OCI-LY3 (cell line): ENCODE measurements around the gene P2RX4.
A peak's percentile ranks its signal among the peaks of the same experiment; 100 is the strongest.

ENCODE experiments used
- H2AFZ ChIP-seq: fragments of 200-600, 300-600 bp; shearing (Covaris generic); 2 replicates; pipeline ENCODE4 v1.6.0; 2014; ENCODE audit warnings: antibody characterized with exemption, low read depth, low read length
- H3K27ac ChIP-seq: fragments of 200-600, 300-600 bp; sonication (generic); 2 replicates; pipeline ENCODE4 v1.5.1; 2014; ENCODE audit warnings: mild to moderate bottlenecking, low read length, moderate library complexity, mixed read lengths
- H3K27me3 ChIP-seq: fragments of 200-600, 300-600 bp; sonication (generic); 2 replicates; pipeline ENCODE4 v1.6.1; 2014; ENCODE audit warnings: low read depth, low read length, mixed read lengths
- H3K36me3 ChIP-seq: fragments of 200-600, 300-600 bp; sonication (generic); replicated peaks from 2 replicates; pipeline ENCODE3; 2014; ENCODE audit warnings: low read depth, low read length, mixed read lengths
- H3K4me1 ChIP-seq: fragments of 300-600, 200-600 bp; sonication (generic); 2 replicates; pipeline ENCODE4 v1.6.1; 2014; ENCODE audit warnings: low read length, mixed read lengths
- H3K4me2 ChIP-seq: fragments of 200-600, 300-600 bp; sonication (generic); 2 replicates; pipeline ENCODE4 v1.6.1; 2014; ENCODE audit warnings: low read length, mixed read lengths
- H3K4me3 ChIP-seq: fragments of 300-600, 200-600 bp; sonication (generic); 2 replicates; pipeline ENCODE4 v1.5.1; 2014; ENCODE audit warnings: antibody characterized with exemption, mild to moderate bottlenecking, low read length, moderate library complexity
- H3K79me2 ChIP-seq: fragments of 300-600, 200-600 bp; shearing (Covaris generic); 2 replicates; pipeline ENCODE4 v1.6.1; 2014; ENCODE audit warnings: mild to moderate bottlenecking, low read length, mixed read lengths
- H3K9ac ChIP-seq: fragments of 300-600, 200-600 bp; shearing (Covaris generic); 2 replicates; pipeline ENCODE4 v1.6.0; 2014; ENCODE audit warnings: mild to moderate bottlenecking, low read length, moderate library complexity
- H3K9me3 ChIP-seq: fragments of 200-600, 300-600 bp; shearing (Covaris generic); 2 replicates; pipeline ENCODE4 v1.6.1; 2014; ENCODE audit warnings: low read length, mixed read lengths; ENCODE audit not compliant: insufficient read depth
- H4K20me1 ChIP-seq: fragments of 200-600, 300-600 bp; sonication (generic); 2 replicates; pipeline ENCODE4 v1.6.1; 2016; ENCODE audit warnings: low read length, mixed read lengths; ENCODE audit not compliant: insufficient read depth
- EZH2phosphoT487 ChIP-seq: fragments of 200-600 bp; shearing (Covaris generic); IDR thresholded peaks from 2 replicates; pipeline ENCODE4 v1.6.1; 2018; ENCODE audit warnings: antibody characterized with exemption, mixed run types, low read depth
- TF ChIP-seq, protein P1 (sequence below): fragments of 200-600, 300-600 bp; sonication (generic); IDR thresholded peaks from 2 replicates; pipeline ENCODE4 v1.5.1; 2014; ENCODE audit warnings: antibody characterized with exemption, low read length, low read depth

The P2RX4 gene

DNA sequence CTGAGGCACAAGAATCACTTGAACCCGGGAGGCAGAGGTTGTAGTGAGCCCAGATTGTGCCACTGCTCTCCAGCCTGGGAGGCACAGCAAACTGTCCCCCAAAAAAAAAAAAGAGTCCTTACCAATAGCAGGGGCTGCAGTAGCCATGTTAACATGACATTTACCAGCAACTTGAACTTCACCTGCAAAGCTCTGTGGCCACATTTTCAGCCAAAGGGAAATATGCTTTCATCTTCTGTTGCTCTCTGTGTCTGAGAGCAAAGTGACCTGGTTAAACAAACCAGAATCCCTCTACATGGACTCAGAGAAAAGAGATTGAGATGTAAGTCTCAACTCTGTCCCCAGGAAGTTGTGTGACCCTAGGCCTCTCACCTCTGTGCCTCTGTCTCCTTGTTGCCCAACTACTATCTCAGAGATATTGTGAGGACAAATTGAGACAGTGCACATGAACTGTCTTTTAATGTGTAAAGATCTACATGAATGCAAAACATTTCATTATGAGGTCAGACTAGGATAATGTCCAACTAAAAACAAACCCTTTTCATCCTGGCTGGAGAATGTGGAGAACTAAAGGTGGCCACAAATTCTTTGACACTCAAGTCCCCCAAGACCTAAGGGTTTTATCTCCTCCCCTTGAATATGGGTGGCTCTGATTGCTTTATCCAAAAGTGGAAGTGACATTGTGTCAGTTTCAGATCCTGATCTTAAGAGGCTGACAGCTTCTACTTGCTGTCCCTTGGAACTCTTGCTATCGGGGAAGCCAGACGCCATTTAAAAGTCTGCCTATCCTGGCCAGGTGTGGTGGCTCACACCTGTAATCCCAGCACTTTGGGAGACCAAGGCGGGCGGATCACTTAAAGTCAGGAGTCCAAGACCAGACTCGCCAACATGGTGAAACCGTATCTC, 24.7 kb upstream of the P2RX4 start:
- Histone ChIP-seq H3K27me3 (no peaks in the 10 kb centered on the region), H3K79me2 (no peaks in the 10 kb centered on the region), H3K9ac (no peak overlapping the region; the same call in 1 of the 2 replicates), H3K27ac (peak overlapping the region; percentile 27; the same call in 1 of the 2 replicates), H3K4me2 (peak overlapping the region; percentile 52), H2AFZ (0 out of 2 replicates have a peak overlapping the region, but pooled peaks have one; percentile 6), H3K4me1 (peaks cover 21% of the 10 kb centered on the region), H4K20me1 (no peaks in the 10 kb centered on the region), H3K36me3 (peaks cover 7% of the 10 kb centered on the region), H3K9me3 (peaks cover 5% of the 10 kb centered on the region; the same call in 1 of the 2 replicates), H3K4me3 (peak overlapping the region; percentile 45)
- TF ChIP-seq, protein P1, sequence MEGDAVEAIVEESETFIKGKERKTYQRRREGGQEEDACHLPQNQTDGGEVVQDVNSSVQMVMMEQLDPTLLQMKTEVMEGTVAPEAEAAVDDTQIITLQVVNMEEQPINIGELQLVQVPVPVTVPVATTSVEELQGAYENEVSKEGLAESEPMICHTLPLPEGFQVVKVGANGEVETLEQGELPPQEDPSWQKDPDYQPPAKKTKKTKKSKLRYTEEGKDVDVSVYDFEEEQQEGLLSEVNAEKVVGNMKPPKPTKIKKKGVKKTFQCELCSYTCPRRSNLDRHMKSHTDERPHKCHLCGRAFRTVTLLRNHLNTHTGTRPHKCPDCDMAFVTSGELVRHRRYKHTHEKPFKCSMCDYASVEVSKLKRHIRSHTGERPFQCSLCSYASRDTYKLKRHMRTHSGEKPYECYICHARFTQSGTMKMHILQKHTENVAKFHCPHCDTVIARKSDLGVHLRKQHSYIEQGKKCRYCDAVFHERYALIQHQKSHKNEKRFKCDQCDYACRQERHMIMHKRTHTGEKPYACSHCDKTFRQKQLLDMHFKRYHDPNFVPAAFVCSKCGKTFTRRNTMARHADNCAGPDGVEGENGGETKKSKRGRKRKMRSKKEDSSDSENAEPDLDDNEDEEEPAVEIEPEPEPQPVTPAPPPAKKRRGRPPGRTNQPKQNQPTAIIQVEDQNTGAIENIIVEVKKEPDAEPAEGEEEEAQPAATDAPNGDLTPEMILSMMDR: no peak
- TF ChIP-seq EZH2phosphoT487: no peak

GRCh38 chr12:121186826-121187225, 23.1 kb upstream of the P2RX4 start:
- Histone ChIP-seq H3K9me3 (peaks cover 5% of the 10 kb centered on the region; the same call in 1 of the 2 replicates), H3K36me3 (peaks cover 3% of the 10 kb centered on the region), H3K9ac (no peak overlapping the region), H4K20me1 (no peaks in the 10 kb centered on the region), H3K27me3 (no peaks in the 10 kb centered on the region), H3K27ac (no peak overlapping the region), H3K4me2 (no peak overlapping the region), H3K4me1 (peaks cover 28% of the 10 kb centered on the region), H2AFZ (no peak overlapping the region), H3K4me3 (no peak overlapping the region), H3K79me2 (no peaks in the 10 kb centered on the region)
- TF ChIP-seq, protein P1: no peak
- no peak for TF ChIP-seq EZH2phosphoT487

DNA sequence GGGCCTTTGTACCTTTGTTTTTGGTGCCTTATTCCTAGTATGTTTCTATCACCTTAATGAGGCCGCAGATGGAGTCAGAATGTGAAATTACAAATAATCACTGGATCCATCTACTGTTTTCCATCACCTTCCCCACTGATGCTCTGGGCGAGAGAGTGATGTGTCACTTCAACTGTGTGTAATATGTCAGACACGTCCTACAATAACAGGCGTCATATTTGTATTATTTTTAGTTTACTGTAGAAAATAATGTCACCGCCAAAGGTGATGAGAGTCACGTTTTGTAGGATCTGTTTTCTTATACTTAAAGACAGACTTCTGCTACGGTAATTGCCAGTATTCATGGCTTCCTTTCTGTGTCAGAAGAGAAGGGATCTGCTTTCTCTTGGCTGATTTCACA, 22.4 kb upstream of the P2RX4 start:
- Histone ChIP-seq H3K9me3 (no peaks in the 10 kb centered on the region), H3K79me2 (no peaks in the 10 kb centered on the region), H2AFZ (no peak overlapping the region), H3K9ac (no peak overlapping the region), H3K27me3 (no peaks in the 10 kb centered on the region), H3K4me2 (no peak overlapping the region), H3K36me3 (no peaks in the 10 kb centered on the region), H3K4me3 (no peak overlapping the region), H3K4me1 (peaks cover 28% of the 10 kb centered on the region), H4K20me1 (no peaks in the 10 kb centered on the region), H3K27ac (no peak overlapping the region)
- TF ChIP-seq, protein P1: no peak
- TF ChIP-seq EZH2phosphoT487: no peak

DNA sequence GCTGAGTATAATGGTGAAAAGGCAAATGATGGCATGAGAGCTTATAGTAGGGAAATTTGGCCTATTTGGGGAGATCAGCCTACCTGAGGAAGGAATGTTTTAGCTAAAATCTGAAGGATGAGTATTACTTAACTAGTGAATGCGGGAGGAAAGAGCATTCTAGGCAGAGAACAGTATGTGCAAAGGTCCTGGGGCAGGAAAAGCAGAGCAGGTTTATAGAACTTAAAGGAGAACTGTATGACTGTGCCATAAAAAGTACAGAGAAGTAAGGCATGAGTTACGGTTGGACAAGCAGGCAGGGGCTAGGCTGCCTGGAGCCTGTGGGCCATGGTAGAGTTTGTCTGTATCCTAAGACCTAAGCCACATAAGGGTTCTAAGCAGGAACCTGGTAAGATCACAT, 21.7 kb upstream of the P2RX4 start:
- Histone ChIP-seq H3K27ac (no peak overlapping the region), H3K27me3 (no peaks in the 10 kb centered on the region), H3K9ac (no peak overlapping the region), H3K79me2 (no peaks in the 10 kb centered on the region), H3K9me3 (no peaks in the 10 kb centered on the region), H4K20me1 (no peaks in the 10 kb centered on the region), H3K4me2 (no peak overlapping the region), H3K4me3 (no peak overlapping the region), H3K36me3 (no peaks in the 10 kb centered on the region), H2AFZ (no peak overlapping the region), H3K4me1 (peaks cover 28% of the 10 kb centered on the region)
- no peak for TF ChIP-seq EZH2phosphoT487
- TF ChIP-seq, protein P1: no peak
